SKM-1 (cell line): ENCODE results near the gene LHX4.

Experiments
- DNase-seq: peaks from one replicate; lab custom pipeline; 2025; ENCODE audit not compliant: unreplicated experiment; lab: John Stamatoyannopoulos, UW

The LHX4 gene

GRCh38 chr1:180225403-180225802 is 4.7 kb upstream of the LHX4 start:
- no peak for DNase-seq

GRCh38 chr1:180227861-180228647 is 2.0 kb upstream of the LHX4 start:
- DNase-seq: no peak

GRCh38 chr1:180228648-180229482 is 1.2 kb upstream of the LHX4 start:
- DNase-seq: no peak

GRCh38 chr1:180230416-180230790 is 339 bp downstream of the LHX4 start:
- DNase-seq: no peak

- DNase-seq: no peak
These were observed 884 bp downstream of the LHX4 start for GRCh38 chr1:180230791-180231505.

GRCh38 chr1:180231506-180231921 is 1.4 kb downstream of the LHX4 start:
- no peak for DNase-seq

GRCh38 chr1:180231936-180232335 is 1.9 kb downstream of the LHX4 start:
- DNase-seq: no peak

GRCh38 chr1:180232521-180233043 is 2.5 kb downstream of the LHX4 start:
- DNase-seq: no peak

- no peak for DNase-seq
These were observed 3.3 kb downstream of the LHX4 start for GRCh38 chr1:180233191-180234011.

- DNase-seq: no peak
These were observed 4.5 kb downstream of the LHX4 start for GRCh38 chr1:180234369-180235076.

- DNase-seq: no peak
These were observed 5.0 kb downstream of the LHX4 start for GRCh38 chr1:180235077-180235501.

- no peak for DNase-seq
These were observed 5.6 kb downstream of the LHX4 start for GRCh38 chr1:180235502-180236239.

- DNase-seq: no peak
These were observed 6.8 kb downstream of the LHX4 start for GRCh38 chr1:180236698-180237509.

GRCh38 chr1:180237869-180238476 is 7.9 kb downstream of the LHX4 start:
- DNase-seq: no peak

GRCh38 chr1:180238675-180239074 is 8.6 kb downstream of the LHX4 start:
- no peak for DNase-seq

- DNase-seq: no peak
These were observed 9.4 kb downstream of the LHX4 start for GRCh38 chr1:180239145-180240096.
